Inflammatory macrophage treated with lipopolysaccharide for 4 hours (primary cell): ENCODE measurements around the gene ADGRB3.
A peak's percentile ranks its signal among the peaks of the same experiment; 100 is the strongest.
"Not testable (repeated sequence)": the region's sequence is repeated elsewhere in the genome, so short reads cannot be mapped to it uniquely, and the experiment has no call there.

Experiments used
- DNase-seq: peaks from one replicate; pipeline ENCODE4 v3.0.0-alpha.2; 2020

Gene ADGRB3

DNA sequence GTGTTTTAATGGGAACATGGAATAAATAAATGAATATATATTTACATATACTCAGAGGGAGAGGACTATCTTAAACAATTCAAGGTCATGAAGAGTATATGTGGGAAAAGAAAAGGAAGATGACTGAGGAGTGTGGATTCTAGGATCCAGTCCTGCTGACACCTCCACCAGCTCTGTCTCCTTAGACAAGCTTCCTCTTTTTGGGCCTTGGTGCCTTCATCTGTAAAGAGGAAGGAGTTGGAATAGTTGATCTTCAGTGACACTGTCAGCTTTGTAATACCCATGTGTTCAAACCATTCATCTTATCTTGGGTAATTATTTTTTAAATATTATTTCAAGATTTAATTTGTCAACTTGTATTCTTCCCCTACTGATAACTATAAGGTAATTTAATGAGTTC lies 338.0 kb downstream of the ADGRB3 start:
- peak; percentile 35 for DNase-seq

- no peak for DNase-seq
Measured at GRCh38 chr6:68975064-68975463, 340.0 kb downstream of the ADGRB3 start.

- no peak for DNase-seq
Measured at GRCh38 chr6:68975816-68976215, 340.7 kb downstream of the ADGRB3 start.

DNA sequence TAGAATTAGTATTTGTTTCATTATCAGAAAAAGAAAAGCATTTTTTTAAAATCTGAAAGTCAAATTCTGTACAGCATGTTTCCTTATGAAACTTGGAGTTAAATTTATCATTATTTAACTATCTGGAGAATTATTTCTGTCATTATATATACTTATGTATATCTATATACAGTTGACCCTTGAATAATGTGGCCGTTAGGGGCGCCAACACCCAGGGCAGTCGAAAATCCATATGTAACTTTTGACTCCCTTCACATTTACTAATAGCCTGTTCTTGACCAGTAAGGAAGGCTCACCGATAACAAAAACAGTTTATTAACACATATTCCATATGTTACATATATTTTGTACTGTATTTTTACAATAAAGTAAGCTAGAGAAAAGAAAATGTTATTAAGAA lies 341.2 kb downstream of the ADGRB3 start:
- DNase-seq, result no peak

GRCh38 chr6:68978411-68978810 lies 343.3 kb downstream of the ADGRB3 start:
- peak; percentile 34 for DNase-seq

- DNase-seq, result not testable (repeated sequence)
Measured at GRCh38 chr6:68981668-68982067, 346.6 kb downstream of the ADGRB3 start.

DNA sequence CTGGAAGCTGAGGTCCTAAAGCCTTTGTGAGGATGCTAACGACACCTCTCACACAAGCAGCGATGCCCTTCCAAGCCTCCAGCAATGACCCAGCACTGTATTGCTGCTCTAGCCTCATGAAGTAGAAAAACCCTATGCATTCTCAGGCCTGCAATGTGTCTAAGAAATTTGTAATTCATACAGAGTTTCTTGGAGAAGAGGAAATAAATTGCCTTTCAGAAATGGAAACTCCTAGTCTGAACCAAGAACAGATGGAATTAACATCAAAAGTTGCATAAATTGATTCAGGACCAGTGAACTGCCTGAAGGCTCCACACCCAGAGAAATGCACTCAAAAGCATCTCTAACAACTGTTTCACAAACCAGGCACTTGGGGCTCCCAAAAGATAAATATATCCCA lies 353.6 kb downstream of the ADGRB3 start:
- no peak for DNase-seq

DNA sequence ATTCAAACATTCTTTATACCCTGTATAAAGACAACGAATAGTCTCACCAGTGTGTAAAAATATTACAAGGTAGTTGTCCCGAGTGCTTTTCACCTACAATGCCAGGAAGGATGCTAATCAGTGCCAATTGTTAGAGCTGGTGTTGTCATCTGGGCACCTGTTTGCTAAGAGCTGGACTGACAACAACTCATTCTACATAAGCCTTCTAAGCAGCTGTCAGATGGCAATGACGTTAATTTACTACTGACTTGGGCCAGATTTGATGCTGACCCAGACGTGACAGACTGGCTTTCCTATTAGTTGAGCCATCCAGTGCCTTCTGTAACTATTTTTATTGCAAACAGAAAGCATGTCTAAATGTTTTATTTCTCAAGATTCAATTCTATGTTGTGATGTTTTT lies 355.2 kb downstream of the ADGRB3 start:
- DNase-seq, result no peak

DNA sequence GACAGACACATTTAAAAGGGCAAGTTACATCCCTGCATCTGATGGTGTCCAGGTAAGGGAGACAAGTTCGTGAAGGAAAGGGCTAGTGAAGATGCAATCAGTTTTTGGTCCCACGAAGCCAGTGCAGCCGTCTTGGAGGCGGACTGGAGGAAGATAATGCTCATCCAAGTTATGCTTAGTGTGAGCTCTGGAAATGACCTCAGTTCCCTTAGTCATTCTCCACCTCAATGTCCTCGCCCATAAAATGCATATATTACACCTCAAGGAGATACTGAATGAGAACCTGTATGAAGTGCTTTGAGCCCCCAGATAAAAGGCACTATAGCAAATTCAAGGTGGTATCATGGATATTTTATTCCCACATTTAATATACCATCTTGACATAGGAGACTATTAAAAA lies 358.8 kb downstream of the ADGRB3 start:
- no peak for DNase-seq

DNA sequence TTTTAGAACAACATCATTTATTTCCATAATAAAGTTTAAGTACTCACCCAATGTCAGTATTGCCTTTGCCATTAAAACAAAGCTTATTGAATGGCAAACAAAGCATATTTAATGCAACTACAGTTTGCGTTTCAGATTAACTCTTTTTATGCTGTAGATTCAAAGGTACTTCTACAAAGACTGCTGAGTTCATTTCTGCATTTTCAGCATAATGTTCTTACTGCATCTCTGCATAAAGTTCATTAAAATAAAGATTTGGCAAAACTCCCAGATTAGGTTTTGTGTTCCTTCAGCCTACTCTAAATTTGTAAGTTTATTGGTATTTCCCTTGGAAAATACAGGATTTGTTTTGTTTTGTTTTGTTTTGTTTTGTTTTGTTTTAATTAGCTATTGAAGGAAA lies 359.4 kb downstream of the ADGRB3 start:
- no peak for DNase-seq

GRCh38 chr6:69005199-69005598 lies 370.1 kb downstream of the ADGRB3 start:
- no peak for DNase-seq

DNA sequence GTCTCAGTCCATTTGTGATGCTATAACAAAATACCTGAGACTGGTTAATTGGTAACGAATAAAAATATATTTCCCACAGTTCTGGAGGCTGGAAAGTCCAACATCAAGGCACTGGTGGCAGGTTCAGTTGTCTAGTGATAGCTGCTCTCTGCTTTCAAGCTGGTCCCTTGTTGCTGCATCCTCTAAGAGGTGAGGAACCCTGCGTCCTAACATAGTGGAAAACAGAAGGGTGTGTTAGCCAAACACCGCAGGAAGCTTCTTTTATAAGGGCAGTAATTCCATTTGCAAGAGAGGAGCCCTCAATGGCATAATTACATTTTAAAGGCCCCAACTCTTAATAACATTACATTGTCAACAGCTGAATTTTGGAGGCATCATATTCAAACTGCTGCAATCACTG lies 372.7 kb downstream of the ADGRB3 start:
- no peak for DNase-seq

- no peak for DNase-seq
Measured at GRCh38 chr6:69012211-69012610, 377.1 kb downstream of the ADGRB3 start.

DNA sequence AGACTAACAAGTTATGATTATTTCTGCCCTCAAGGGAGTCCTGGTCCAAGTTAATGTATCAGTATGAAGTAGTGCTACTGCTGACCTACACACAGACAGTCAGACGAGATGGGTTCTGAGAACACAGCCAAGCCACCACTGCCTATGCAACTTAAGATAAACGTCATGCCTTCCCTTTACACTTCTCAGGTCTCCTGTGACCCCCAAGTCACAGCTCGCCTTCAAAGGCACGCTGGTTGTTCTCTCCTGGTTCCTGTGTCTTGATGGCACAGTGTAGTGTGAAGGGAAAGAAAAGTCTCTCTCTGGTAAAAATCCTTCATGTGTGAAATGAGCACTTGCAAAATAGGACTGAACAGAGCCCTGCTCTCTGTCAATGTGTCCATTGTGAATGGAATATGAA lies 377.8 kb downstream of the ADGRB3 start:
- no peak for DNase-seq

GRCh38 chr6:69018906-69019305 lies 383.8 kb downstream of the ADGRB3 start:
- DNase-seq, result no peak

GRCh38 chr6:69019832-69020231 lies 384.8 kb downstream of the ADGRB3 start:
- no peak for DNase-seq

- DNase-seq, result no peak
Measured at GRCh38 chr6:69022993-69023392, 387.9 kb downstream of the ADGRB3 start.

GRCh38 chr6:69026243-69026642 lies 391.2 kb downstream of the ADGRB3 start:
- DNase-seq, result peak; percentile 46

GRCh38 chr6:69026715-69027114 lies 391.6 kb downstream of the ADGRB3 start:
- no peak for DNase-seq

- DNase-seq, result no peak
Measured at GRCh38 chr6:69027861-69028260, 392.8 kb downstream of the ADGRB3 start.

GRCh38 chr6:69038841-69039240 lies 403.8 kb downstream of the ADGRB3 start:
- DNase-seq, result no peak

GRCh38 chr6:69042297-69042696 lies 407.2 kb downstream of the ADGRB3 start:
- no peak for DNase-seq

DNA sequence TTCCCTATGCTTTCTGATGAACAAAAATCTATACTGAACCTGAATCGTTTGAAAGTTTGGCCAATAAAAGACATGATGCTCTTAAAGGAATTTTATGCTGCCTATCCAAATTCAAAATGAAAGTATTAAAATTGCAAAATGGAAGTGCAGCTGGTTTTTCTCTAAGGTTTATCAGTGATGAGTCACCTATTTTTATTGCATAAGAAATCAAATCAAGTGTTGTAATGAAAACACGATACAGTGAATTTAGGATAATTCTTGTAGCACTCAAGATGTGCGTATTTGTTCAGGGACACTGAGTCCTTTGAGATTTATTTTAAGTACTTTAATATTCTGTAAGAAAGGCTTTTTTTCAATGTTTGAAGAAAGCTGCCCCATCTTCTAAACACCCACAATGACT lies 409.5 kb downstream of the ADGRB3 start:
- no peak for DNase-seq

GRCh38 chr6:69059413-69059812 lies 424.3 kb downstream of the ADGRB3 start:
- DNase-seq, result no peak

- DNase-seq, result no peak
Measured at GRCh38 chr6:69061066-69061465, 426.0 kb downstream of the ADGRB3 start.

GRCh38 chr6:69063401-69063800 lies 428.3 kb downstream of the ADGRB3 start:
- no peak for DNase-seq
